Muscle layer of duodenum (tissue), 2 donors: ENCODE results near the gene B4GALT5.
"Not testable (repeated sequence)": the region's sequence is repeated elsewhere in the genome, so short reads cannot be mapped to it uniquely, and the experiment has no call there.

Experiments
- H3K27ac ChIP-seq: one replicate; pipeline ENCODE4 v1.7.0; 2013; ENCODE audit warnings: mild to moderate bottlenecking, low read length
- H3K27me3 ChIP-seq: one replicate; pipeline ENCODE4 v1.7.0; 2013; ENCODE audit warnings: low read depth, mild to moderate bottlenecking, control low read depth, low read length
- H3K36me3 ChIP-seq, 2 donors: one replicate each; pipeline ENCODE4 v1.7.0; 2013; ENCODE audit warnings: low read length in 2 of 2, control low read depth in 1 of 2, mild to moderate bottlenecking in 1 of 2; ENCODE audit not compliant: insufficient read depth in 2 of 2, control insufficient read depth in 1 of 2
- H3K4me1 ChIP-seq, 2 donors: one replicate each; pipeline ENCODE4 v1.7.0; 2013; ENCODE audit warnings: low read length in 2 of 2, mild to moderate bottlenecking in 2 of 2, control low read depth in 1 of 2, moderate library complexity in 1 of 2; ENCODE audit not compliant: insufficient read depth in 2 of 2, control insufficient read depth in 1 of 2
- H3K4me3 ChIP-seq, 2 donors: one replicate each; pipeline ENCODE4 v1.7.0; 2013; ENCODE audit warnings: low read length in 2 of 2, low read depth in 1 of 2, mild to moderate bottlenecking in 1 of 2
- H3K9me3 ChIP-seq, 2 donors: one replicate each; pipeline ENCODE4 v1.7.0; 2013; ENCODE audit warnings: low read length in 2 of 2, control low read depth in 1 of 2, mild to moderate bottlenecking in 1 of 2; ENCODE audit not compliant: control insufficient read depth in 1 of 2
- donor health status: healthy.

Gene B4GALT5

DNA sequence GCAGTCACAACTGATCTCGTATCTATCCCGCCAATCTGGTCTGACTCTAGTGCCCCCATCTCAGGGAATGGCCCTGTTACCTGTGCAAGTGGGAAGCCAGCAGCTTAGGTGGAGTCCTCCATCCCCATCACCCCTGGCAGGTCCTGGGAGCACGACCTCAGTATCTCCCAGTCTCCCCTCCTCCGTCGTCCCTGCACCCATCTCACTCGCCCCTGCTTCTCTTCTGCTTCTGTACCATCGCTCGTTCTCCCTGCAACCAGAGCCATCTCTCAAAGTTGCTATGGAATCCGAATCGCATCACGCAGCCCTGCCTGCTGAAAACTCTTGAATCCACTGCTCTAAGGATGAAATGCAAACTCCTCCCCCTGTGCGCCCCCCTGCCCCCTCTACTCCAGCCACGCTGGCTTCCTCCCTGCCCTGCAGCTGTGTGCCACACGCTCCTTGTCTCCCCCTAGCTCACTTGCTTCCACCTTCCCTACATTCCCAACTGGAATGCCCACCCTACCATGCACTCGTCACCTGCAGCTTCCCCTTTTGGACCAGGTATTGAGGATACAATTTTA is 81.7 kb downstream of the B4GALT5 start:
- Histone ChIP-seq H3K27ac (no peak overlapping the region), H3K4me1 (peaks cover 11 to 33% of the 10 kb centered on the region in 2 donors), H3K4me3 (no peak overlapping the region), H3K9me3 (peaks cover 0 to 4% of the 10 kb centered on the region in 2 donors), H3K36me3 (peaks cover 0 to 11% of the 10 kb centered on the region in 2 donors), H3K27me3 (no peaks in the 10 kb centered on the region)

- H3K27ac ChIP-seq, result peak overlapping the region; percentile 8
- H3K36me3 ChIP-seq, result peaks cover 0 to 4% of the 10 kb centered on the region in 2 donors
- no peak overlapping the region for H3K4me3 ChIP-seq
- peaks cover 4 to 29% of the 10 kb centered on the region in 2 donors for H3K4me1 ChIP-seq
- H3K27me3 ChIP-seq, result no peaks in the 10 kb centered on the region
- peaks cover 0 to 4% of the 10 kb centered on the region in 2 donors for H3K9me3 ChIP-seq
Observed at GRCh38 chr20:49631061-49631716, 82.5 kb downstream of the B4GALT5 start.

DNA sequence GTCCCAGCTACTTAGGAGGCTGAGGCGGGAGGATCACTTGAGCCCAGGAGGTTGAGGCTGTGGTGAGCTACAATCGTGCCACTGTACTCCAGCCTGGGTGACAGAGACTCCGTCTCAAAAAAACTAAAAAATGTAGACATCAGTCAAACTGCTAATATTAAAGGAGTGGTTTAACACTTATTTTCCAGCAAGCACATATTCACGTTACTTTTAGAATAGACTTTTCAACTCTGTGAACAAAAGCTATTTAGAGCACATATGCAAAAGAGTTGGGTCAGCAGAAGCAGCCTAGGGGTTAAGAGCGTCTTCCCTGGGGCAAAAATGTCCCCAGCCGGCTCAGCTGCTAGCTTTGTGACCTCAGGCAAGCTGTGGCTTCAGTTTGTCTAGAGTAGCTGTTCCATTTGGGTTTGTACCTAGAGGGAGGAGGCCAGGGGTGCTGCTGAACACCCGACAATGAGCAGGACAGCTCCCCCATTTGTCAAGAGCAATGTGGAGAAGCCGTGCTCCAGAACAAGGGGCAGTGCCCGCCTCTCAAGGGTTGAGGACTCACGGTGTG is 83.2 kb downstream of the B4GALT5 start:
- no peak overlapping the region for H3K27ac ChIP-seq
- no peaks in the 10 kb centered on the region for H3K36me3 ChIP-seq

GRCh38 chr20:49629606-49630005 is 84.1 kb downstream of the B4GALT5 start:
- H3K4me3 ChIP-seq, result no peak overlapping the region
- H3K27ac ChIP-seq, result no peak overlapping the region
- H3K27me3 ChIP-seq, result no peaks in the 10 kb centered on the region
- no peaks in the 10 kb centered on the region for H3K36me3 ChIP-seq
- H3K4me1 ChIP-seq, result peaks cover 0 to 15% of the 10 kb centered on the region in 2 donors
- peaks cover 0 to 4% of the 10 kb centered on the region in 2 donors for H3K9me3 ChIP-seq

More for the DNA sequence above, 83.2 kb downstream of the B4GALT5 start:
- H3K4me3 ChIP-seq, result no peak overlapping the region
- peaks cover under 1 to 22% of the 10 kb centered on the region in 2 donors for H3K4me1 ChIP-seq
- peaks cover 0 to 4% of the 10 kb centered on the region in 2 donors for H3K9me3 ChIP-seq
- H3K27me3 ChIP-seq, result no peaks in the 10 kb centered on the region

GRCh38 chr20:49628280-49628679 is 85.4 kb downstream of the B4GALT5 start:
- not testable (repeated sequence) for H3K36me3 ChIP-seq, H3K4me1 ChIP-seq, H3K9me3 ChIP-seq, H3K27me3 ChIP-seq, H3K4me3 ChIP-seq, H3K27ac ChIP-seq

DNA sequence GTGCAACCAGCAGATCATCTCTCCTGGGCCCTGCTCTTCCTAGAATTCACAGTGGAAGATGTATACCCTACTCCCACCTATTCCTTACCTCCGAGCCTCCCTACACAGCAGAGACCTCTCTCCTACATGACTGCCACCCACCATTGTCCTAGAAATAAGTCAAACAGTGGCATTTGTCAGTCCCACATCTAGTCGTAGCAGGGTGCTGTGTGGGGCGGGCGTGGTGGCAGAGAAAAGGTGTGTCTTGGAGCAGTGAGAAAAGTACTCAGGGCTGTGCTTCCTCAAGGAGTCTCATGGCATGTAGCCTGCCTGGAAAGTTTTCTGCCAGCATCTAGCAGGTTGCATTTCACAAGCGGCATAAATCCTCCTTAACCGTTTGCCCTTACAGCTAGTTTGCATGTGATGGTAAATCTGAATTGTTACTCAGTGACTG is 86.3 kb downstream of the B4GALT5 start:
- no peak overlapping the region for H3K4me3 ChIP-seq
- no peaks in the 10 kb centered on the region for H3K27me3 ChIP-seq
- H3K27ac ChIP-seq, result no peak overlapping the region
- no peaks in the 10 kb centered on the region for H3K36me3 ChIP-seq
- H3K9me3 ChIP-seq, result peaks cover 0 to 4% of the 10 kb centered on the region in 2 donors
- peaks cover 0 to 10% of the 10 kb centered on the region in 2 donors for H3K4me1 ChIP-seq

- H3K27ac ChIP-seq, H3K9me3 ChIP-seq, H3K4me1 ChIP-seq, H3K27me3 ChIP-seq, H3K36me3 ChIP-seq, H3K4me3 ChIP-seq: not testable (repeated sequence)
Observed at GRCh38 chr20:49624988-49625387, 88.7 kb downstream of the B4GALT5 start.

- H3K9me3 ChIP-seq, result peaks cover 0 to 4% of the 10 kb centered on the region in 2 donors
- no peak overlapping the region for H3K27ac ChIP-seq
- no peaks in the 10 kb centered on the region for H3K36me3 ChIP-seq
- no peaks in the 10 kb centered on the region for H3K4me1 ChIP-seq
- H3K4me3 ChIP-seq, result no peak overlapping the region
- H3K27me3 ChIP-seq, result no peaks in the 10 kb centered on the region
Observed at GRCh38 chr20:49624317-49624716, 89.4 kb downstream of the B4GALT5 start.

GRCh38 chr20:49622243-49622642 is 91.4 kb downstream of the B4GALT5 start:
- Histone ChIP-seq H3K4me3 (no peak overlapping the region), H3K4me1 (no peaks in the 10 kb centered on the region), H3K27ac (no peak overlapping the region), H3K27me3 (no peaks in the 10 kb centered on the region), H3K36me3 (no peaks in the 10 kb centered on the region), H3K9me3 (no peaks in the 10 kb centered on the region)

DNA sequence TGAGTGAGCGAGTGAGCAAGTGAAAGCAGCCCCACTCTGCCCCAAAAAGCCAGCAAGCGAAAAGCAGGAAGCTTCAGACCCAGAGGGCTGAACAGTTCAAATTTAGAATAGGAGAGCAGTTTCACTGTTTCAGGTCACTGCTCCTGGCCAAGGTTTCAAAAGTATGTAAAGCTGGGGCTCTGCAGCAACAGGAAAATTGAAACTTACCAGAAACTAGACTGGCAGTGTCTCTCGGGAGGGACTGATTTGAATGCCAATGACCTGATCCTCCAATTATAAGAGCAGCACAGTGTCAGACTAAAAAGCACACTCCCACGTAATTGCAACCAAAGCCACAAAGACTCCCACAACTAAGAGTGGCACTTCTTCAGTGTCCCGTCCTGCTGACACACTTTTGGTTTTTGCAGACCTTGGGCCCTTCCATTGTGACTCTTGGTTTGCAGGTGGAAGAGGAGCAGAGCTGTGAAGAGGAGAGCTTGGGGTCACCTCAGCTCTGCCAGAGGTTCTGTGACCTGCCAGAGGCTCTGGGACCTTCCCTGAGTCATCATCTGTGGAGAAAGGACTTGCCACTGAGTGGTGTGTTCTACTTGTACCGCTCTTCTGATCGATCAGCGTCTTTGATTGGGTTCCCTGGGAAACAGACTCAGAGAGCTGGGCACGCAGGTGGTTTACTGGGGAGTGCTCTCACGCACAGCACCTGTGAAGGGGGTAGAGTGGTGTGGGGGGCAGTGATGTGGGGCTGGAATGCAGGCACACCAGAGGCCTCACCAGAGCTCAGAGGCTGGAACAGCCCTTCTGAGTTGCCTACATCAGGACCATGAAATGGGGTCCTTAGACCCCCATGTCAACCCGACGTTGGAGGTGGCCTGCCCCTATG is 93.1 kb downstream of the B4GALT5 start:
- Histone ChIP-seq H3K27me3 (no peaks in the 10 kb centered on the region), H3K4me3 (no peak overlapping the region), H3K9me3 (no peaks in the 10 kb centered on the region), H3K36me3 (no peaks in the 10 kb centered on the region), H3K4me1 (no peaks in the 10 kb centered on the region), H3K27ac (no peak overlapping the region)
